GM23338 (cell line): ENCODE results near the gene ARL5B. TPM values are rescaled to one million over a fixed set of nuclear protein-coding genes. Genes with fewer than 3 reads are reported as not detected.

Source experiments
- ATAC-seq: fragments of 200-7000 bp; cut with Tn5 transposase; 3 replicates; pipeline ENCODE4 v1.9.1; 2020
- DNase-seq: peaks from one replicate; pipeline ENCODE4 v3.0.0-alpha.2; 2015; ENCODE audit warnings: low spot score
- H2AFZ ChIP-seq: fragments of 200-600 bp; sonication (generic); 2 replicates; pipeline ENCODE4 v1.8.0; 2016; ENCODE audit warnings: antibody characterized with exemption, mild to moderate bottlenecking, moderate library complexity
- H3F3A ChIP-seq: fragments of 200-600 bp; sonication (generic); replicated peaks from 2 replicates; pipeline ENCODE4 v1.8.0; 2017; ENCODE audit warnings: antibody characterized with exemption, mixed run types, low read depth
- H3K27ac ChIP-seq: fragments of 200-600 bp; sonication (generic); 2 replicates; pipeline ENCODE4 v1.6.1; 2016; ENCODE audit warnings: low read depth
- H3K27me3 ChIP-seq: fragments of 200-600 bp; sonication (generic); 2 replicates; pipeline ENCODE4 v1.8.0; 2016; ENCODE audit warnings: mild to moderate bottlenecking, mixed run types, moderate library complexity; ENCODE audit not compliant: insufficient read depth
- H3K36me3 ChIP-seq: fragments of 200-600 bp; sonication (generic); 2 replicates; pipeline ENCODE4 v1.8.0; 2016; ENCODE audit warnings: mild to moderate bottlenecking; ENCODE audit not compliant: insufficient read depth
- H3K4me1 ChIP-seq: fragments of 200-600 bp; sonication (generic); 2 replicates; pipeline ENCODE4 v1.8.0; 2016; ENCODE audit warnings: mild to moderate bottlenecking, moderate library complexity; ENCODE audit not compliant: insufficient read depth
- H3K4me2 ChIP-seq: fragments of 200-600 bp; sonication (generic); 2 replicates; pipeline ENCODE4 v1.7.1; 2017; ENCODE audit warnings: mixed run types
- H3K4me3 ChIP-seq: fragments of 200-600 bp; sonication (generic); 2 replicates; pipeline ENCODE4 v1.6.1; 2016; ENCODE audit warnings: mixed run types
- H3K79me2 ChIP-seq: fragments of 200-600 bp; sonication (generic); replicated peaks from 2 replicates; pipeline ENCODE4 v1.8.0; 2017; ENCODE audit warnings: mild to moderate bottlenecking; ENCODE audit not compliant: insufficient read depth
- H3K9me2 ChIP-seq: fragments of 200-600 bp; sonication (generic); 2 replicates; pipeline ENCODE4 v1.8.0; 2017; ENCODE audit not compliant: insufficient read depth
- H4K20me1 ChIP-seq: fragments of 200-600 bp; sonication (generic); replicated peaks from 2 replicates; pipeline ENCODE4 v1.8.0; 2017; ENCODE audit warnings: mild to moderate bottlenecking; ENCODE audit not compliant: insufficient read depth
- H3K27ac Mint-ChIP-seq: 2 replicates; pipeline ENCODE4 v1.8.0; 2020; ENCODE audit warnings: inconsistent platforms, mild to moderate bottlenecking, moderate library complexity, mixed read lengths
- H3K27me3 Mint-ChIP-seq: 3 replicates; pipeline ENCODE4 v1.8.0; 2022; ENCODE audit warnings: low read depth, mild to moderate bottlenecking, moderate library complexity, mixed read lengths, inconsistent platforms; ENCODE audit not compliant: insufficient read depth, poor library complexity
- H3K36me3 Mint-ChIP-seq: 3 replicates; pipeline ENCODE4 v1.8.0; 2021; ENCODE audit warnings: low read depth, mild to moderate bottlenecking, inconsistent platforms, moderate library complexity, mixed read lengths
- H3K4me1 Mint-ChIP-seq: 3 replicates; pipeline ENCODE4 v1.8.0; 2020; ENCODE audit warnings: mild to moderate bottlenecking, inconsistent platforms, mixed read lengths
- H3K4me3 Mint-ChIP-seq: 3 replicates; pipeline ENCODE4 v1.8.0; 2021; ENCODE audit warnings: moderate library complexity, mild to moderate bottlenecking, inconsistent platforms, mixed read lengths
- H3K9me3 Mint-ChIP-seq: 3 replicates; pipeline ENCODE4 v1.8.0; 2020; ENCODE audit warnings: moderate library complexity, mild to moderate bottlenecking, inconsistent platforms, mixed read lengths
- CREB1 ChIP-seq: fragments of 250-450 bp; sonication (Bioruptor Pico); IDR thresholded peaks from 2 replicates; pipeline ENCODE4 v1.5.0; 2020; ENCODE audit warnings: low read depth, mild to moderate bottlenecking, moderate library complexity
- JUNB ChIP-seq: IDR thresholded peaks from one replicate; pipeline ENCODE4 v1.6.1; 2016; ENCODE audit warnings: antibody characterized with exemption; ENCODE audit not compliant: unreplicated experiment
- NANOG ChIP-seq: IDR thresholded peaks from 2 replicates; pipeline ENCODE4 v1.6.1; 2016; ENCODE audit warnings: antibody characterized with exemption, borderline replicate concordance
- polyA plus RNA-seq: library from polyadenylated mRNA; unstranded; fragments of >200 nt; fragmentation: Nextera tagmentation; extraction: Ambion mirVana; gene quantifications from 2 replicates; pipeline ENCODE4 v1.2.1, GENCODE V29; 2016
- total RNA-seq: library from RNA; depleted of rRNA; stranded (reverse); fragments of >200 nt; shearing (Covaris generic); gene quantifications from 2 replicates; pipeline ENCODE4 v1.2.3, GENCODE V29; 2014
- TF ChIP-seq, protein P1 (sequence below): fragments of 250-450 bp; sonication (Bioruptor Pico); IDR thresholded peaks from 2 replicates; pipeline ENCODE4 v1.5.0; 2020; ENCODE audit warnings: mild to moderate bottlenecking, moderate library complexity
- TF ChIP-seq, protein P2 (sequence below): IDR thresholded peaks from one replicate; pipeline ENCODE4 v1.6.1; 2018; ENCODE audit warnings: antibody characterized with exemption; ENCODE audit not compliant: unreplicated experiment

Gene ARL5B
- total and polyA plus RNA-seq, 2 experiments from 2014 or later, result 22.8 to 76.4 TPM

DNA sequence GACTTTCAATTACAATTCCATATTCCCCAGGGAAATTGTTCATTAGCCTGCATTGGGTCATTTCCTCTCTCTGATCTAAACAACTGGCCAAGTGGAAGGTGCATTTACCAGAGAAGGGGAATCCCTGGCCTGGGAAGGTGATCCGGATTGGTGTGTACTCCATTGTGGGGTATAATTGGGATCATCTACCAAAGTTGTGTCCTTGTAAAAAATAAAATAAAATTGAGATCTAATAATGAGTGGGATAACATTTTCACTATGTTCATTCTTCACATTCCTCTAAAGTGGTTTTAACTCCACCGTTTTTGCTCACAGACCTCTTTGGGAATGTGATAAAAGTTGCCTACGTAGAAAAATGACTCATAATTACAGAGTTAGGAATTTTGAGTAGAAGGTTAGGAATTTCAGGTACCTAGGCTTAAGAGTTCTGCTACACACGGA is 22.8 kb downstream of the ARL5B start (continued):
- TF ChIP-seq, protein P1, sequence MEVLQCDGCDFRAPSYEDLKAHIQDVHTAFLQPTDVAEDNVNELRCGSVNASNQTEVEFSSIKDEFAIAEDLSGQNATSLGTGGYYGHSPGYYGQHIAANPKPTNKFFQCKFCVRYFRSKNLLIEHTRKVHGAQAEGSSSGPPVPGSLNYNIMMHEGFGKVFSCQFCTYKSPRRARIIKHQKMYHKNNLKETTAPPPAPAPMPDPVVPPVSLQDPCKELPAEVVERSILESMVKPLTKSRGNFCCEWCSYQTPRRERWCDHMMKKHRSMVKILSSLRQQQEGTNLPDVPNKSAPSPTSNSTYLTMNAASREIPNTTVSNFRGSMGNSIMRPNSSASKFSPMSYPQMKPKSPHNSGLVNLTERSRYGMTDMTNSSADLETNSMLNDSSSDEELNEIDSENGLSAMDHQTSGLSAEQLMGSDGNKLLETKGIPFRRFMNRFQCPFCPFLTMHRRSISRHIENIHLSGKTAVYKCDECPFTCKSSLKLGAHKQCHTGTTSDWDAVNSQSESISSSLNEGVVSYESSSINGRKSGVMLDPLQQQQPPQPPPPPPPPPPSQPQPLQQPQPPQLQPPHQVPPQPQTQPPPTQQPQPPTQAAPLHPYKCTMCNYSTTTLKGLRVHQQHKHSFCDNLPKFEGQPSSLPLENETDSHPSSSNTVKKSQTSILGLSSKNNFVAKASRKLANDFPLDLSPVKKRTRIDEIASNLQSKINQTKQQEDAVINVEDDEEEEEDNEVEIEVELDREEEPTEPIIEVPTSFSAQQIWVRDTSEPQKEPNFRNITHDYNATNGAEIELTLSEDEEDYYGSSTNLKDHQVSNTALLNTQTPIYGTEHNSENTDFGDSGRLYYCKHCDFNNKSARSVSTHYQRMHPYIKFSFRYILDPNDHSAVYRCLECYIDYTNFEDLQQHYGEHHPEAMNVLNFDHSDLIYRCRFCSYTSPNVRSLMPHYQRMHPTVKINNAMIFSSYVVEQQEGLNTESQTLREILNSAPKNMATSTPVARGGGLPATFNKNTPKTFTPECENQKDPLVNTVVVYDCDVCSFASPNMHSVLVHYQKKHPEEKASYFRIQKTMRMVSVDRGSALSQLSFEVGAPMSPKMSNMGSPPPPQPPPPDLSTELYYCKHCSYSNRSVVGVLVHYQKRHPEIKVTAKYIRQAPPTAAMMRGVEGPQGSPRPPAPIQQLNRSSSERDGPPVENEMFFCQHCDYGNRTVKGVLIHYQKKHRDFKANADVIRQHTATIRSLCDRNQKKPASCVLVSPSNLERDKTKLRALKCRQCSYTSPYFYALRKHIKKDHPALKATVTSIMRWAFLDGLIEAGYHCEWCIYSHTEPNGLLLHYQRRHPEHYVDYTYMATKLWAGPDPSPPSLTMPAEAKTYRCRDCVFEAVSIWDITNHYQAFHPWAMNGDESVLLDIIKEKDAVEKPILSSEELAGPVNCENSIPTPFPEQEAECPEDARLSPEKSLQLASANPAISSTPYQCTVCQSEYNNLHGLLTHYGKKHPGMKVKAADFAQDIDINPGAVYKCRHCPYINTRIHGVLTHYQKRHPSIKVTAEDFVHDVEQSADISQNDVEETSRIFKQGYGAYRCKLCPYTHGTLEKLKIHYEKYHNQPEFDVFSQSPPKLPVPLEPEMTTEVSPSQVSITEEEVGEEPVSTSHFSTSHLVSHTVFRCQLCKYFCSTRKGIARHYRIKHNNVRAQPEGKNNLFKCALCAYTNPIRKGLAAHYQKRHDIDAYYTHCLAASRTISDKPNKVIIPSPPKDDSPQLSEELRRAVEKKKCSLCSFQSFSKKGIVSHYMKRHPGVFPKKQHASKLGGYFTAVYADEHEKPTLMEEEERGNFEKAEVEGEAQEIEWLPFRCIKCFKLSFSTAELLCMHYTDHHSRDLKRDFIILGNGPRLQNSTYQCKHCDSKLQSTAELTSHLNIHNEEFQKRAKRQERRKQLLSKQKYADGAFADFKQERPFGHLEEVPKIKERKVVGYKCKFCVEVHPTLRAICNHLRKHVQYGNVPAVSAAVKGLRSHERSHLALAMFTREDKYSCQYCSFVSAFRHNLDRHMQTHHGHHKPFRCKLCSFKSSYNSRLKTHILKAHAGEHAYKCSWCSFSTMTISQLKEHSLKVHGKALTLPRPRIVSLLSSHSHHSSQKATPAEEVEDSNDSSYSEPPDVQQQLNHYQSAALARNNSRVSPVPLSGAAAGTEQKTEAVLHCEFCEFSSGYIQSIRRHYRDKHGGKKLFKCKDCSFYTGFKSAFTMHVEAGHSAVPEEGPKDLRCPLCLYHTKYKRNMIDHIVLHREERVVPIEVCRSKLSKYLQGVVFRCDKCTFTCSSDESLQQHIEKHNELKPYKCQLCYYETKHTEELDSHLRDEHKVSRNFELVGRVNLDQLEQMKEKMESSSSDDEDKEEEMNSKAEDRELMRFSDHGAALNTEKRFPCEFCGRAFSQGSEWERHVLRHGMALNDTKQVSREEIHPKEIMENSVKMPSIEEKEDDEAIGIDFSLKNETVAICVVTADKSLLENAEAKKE (CRISPR knock-in tag), result no peak

DNA sequence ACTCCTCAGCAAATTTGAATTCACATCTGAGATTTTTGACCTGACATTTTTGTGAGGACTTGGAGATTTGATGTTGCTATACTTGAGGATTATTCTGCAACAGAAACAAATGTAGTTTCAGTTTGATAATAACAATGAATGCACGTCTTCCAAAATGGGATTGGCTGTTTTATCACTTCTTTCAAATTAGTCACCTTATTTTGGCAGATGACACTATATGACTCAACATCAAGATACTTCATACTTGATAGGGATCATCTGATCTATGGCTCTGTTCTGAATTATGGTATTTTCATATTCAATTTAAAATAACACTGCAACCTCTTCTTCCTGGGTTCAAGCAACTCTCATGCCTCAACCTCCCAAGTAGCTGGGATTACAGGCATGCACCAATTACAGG is 24.2 kb downstream of the ARL5B start:
- no peak for ATAC-seq
- H3K27me3 Mint-ChIP-seq, result no peaks in the 10 kb centered on the region
- TF ChIP-seq CREB1 (CRISPR knock-in tag) (no peak), JUNB (no peak), NANOG (no peak)
- TF ChIP-seq, protein P1 (CRISPR knock-in tag), result no peak
- TF ChIP-seq, protein P2, sequence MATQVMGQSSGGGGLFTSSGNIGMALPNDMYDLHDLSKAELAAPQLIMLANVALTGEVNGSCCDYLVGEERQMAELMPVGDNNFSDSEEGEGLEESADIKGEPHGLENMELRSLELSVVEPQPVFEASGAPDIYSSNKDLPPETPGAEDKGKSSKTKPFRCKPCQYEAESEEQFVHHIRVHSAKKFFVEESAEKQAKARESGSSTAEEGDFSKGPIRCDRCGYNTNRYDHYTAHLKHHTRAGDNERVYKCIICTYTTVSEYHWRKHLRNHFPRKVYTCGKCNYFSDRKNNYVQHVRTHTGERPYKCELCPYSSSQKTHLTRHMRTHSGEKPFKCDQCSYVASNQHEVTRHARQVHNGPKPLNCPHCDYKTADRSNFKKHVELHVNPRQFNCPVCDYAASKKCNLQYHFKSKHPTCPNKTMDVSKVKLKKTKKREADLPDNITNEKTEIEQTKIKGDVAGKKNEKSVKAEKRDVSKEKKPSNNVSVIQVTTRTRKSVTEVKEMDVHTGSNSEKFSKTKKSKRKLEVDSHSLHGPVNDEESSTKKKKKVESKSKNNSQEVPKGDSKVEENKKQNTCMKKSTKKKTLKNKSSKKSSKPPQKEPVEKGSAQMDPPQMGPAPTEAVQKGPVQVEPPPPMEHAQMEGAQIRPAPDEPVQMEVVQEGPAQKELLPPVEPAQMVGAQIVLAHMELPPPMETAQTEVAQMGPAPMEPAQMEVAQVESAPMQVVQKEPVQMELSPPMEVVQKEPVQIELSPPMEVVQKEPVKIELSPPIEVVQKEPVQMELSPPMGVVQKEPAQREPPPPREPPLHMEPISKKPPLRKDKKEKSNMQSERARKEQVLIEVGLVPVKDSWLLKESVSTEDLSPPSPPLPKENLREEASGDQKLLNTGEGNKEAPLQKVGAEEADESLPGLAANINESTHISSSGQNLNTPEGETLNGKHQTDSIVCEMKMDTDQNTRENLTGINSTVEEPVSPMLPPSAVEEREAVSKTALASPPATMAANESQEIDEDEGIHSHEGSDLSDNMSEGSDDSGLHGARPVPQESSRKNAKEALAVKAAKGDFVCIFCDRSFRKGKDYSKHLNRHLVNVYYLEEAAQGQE, result no peak

More for the DNA sequence above, 24.2 kb downstream of the ARL5B start:
- peaks cover 4% of the 10 kb centered on the region; the same call in 2 of the 3 replicates for H3K4me1 Mint-ChIP-seq
- H2AFZ ChIP-seq, result no peak overlapping the region
- no peak overlapping the region for H3K27ac ChIP-seq
- DNase-seq, result no peak
- H3K27me3 ChIP-seq, result no peaks in the 10 kb centered on the region
- peaks cover 4% of the 10 kb centered on the region; the same call in 1 of the 2 replicates for H3K4me1 ChIP-seq
- H4K20me1 ChIP-seq, result no peaks in the 10 kb centered on the region
- peaks cover 7% of the 10 kb centered on the region; the same call in 1 of the 3 replicates for H3K36me3 Mint-ChIP-seq
- H3K27ac Mint-ChIP-seq, result no peak overlapping the region
- H3K4me2 ChIP-seq, result no peak overlapping the region
- H3K36me3 ChIP-seq, result no peaks in the 10 kb centered on the region
- no peaks in the 10 kb centered on the region for H3K9me3 Mint-ChIP-seq
- no peaks in the 10 kb centered on the region for H3K79me2 ChIP-seq
- H3F3A ChIP-seq, result no peaks in the 10 kb centered on the region
- H3K4me3 Mint-ChIP-seq, result no peak overlapping the region
- no peaks in the 10 kb centered on the region for H3K9me2 ChIP-seq
- no peak overlapping the region for H3K4me3 ChIP-seq
